ENCODE measurements around the gene RNF130. TPM values are rescaled to one million over a fixed set of nuclear protein-coding genes. Genes with fewer than 3 reads are reported as not detected.

The RNF130 gene
- total RNA-seq, 1 donor from 2014 or later = 7.3 TPM

GRCh38 chr5:179905161-179905560 is 166.4 kb downstream of the RNF130 start:
- no peak overlapping the region for H3K27ac Mint-ChIP-seq
- H3K4me1 Mint-ChIP-seq = peaks cover 11% of the 10 kb centered on the region
- H3K4me3 Mint-ChIP-seq = no peak overlapping the region
- no peaks in the 10 kb centered on the region for H3K27me3 Mint-ChIP-seq
- peaks cover 27% of the 10 kb centered on the region for H3K36me3 Mint-ChIP-seq (ENCODE audit: low read depth)
- no peaks in the 10 kb centered on the region for H3K9me3 Mint-ChIP-seq
- intact Hi-C loops (cut with micrococcal nuclease) = no loop called here
- no peak for DNase-seq

Other genes starting within 250 kb of the RNF130 start
- gene MRNIP, start 212.9 kb downstream of the RNF130 start, total RNA-seq = 27.6 and 27.8 TPM in 2 replicates
- gene TBC1D9B, start 163.9 kb downstream of the RNF130 start, total RNA-seq = 129 and 138 TPM in 2 replicates
- not detected in 2 replicates for gene RASGEF1C, start 137.5 kb upstream of the RNF130 start, total RNA-seq
- gene MAPK9, start 220.3 kb upstream of the RNF130 start, total RNA-seq = 44.5 and 45.0 TPM in 2 replicates

All from activated CD4-positive, alpha-beta T cell treated with anti-CD3 and anti-CD28 coated beads, Interleukin-2, amount 10 ng/mL, durations not matched to agents 24 days and 14 days (primary cell).